ENCODE results near the gene FZR1.

The FZR1 gene

DNA sequence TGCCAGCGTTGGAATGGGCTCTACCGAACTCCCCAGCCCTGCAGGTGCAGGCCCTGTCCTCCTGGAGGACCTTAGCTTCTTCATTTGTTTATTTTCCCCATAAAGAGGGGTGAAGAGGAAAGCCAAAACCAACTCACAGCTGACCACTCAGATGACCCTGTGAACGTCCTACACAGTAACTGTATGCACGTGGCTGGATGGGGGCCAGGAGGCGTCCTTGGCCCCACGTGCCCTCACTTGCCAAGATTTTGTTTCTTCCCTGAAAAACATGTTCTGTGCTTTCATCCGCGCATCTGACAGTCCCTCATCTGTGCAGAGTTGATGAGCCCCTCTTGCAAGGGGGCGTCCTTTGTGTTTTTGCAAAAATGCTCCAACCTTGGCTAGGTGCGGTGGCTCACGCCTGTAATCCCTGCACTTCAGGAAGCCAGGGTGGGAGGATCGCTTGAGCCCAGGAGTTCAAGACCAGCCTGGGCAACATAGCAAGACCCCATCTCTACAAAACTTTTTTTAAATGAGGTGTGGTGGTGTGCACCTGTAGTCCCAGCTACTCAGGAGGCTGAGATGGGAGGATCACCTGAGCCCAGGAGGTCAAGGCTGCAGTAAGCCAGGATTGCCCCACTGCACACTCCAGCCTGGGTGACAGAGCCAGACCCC, 27.6 kb downstream of the FZR1 start:
- DNase-seq: no peak

DNA sequence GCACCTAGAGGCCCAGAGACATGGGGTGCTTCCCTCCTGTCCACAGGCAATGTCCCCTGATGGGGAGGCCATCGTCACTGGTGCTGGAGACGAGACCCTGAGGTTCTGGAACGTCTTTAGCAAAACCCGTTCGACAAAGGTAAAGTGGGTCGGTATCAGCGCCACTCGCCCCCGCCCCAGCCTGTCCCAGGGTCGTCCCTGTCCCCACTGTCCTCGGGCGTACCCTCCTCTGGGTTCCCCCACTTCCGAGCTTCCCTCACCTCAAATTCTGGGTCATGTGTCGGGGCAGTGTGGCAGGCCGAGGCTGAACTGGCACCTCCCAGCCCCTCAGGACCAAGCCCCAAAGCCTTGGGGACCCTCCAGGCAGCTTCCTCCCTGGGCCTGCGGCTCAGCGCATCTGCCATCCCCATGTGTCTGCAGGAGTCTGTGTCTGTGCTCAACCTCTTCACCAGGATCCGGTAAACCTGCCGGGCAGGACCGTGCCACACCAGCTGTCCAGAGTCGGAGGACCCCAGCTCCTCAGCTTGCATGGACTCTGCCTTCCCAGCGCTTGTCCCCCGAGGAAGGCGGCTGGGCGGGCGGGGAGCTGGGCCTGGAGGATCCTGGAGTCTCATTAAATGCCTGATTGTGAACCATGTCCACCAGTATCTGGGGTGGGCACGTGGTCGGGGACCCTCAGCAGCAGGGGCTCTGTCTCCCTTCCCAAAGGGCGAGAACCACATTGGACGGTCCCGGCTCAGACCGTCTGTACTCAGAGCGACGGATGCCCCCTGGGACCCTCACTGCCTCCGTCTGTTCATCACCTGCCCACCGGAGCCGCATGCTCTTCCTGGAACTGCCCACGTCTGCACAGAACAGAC, 28.5 kb downstream of the FZR1 start:
- no peak for DNase-seq

GRCh38 chr19:3535235-3535535, 29.1 kb downstream of the FZR1 start:
- no peak for DNase-seq

- DNase-seq: no peak
These were observed 29.5 kb downstream of the FZR1 start for GRCh38 chr19:3535563-3535965.

GRCh38 chr19:3535981-3536380, 29.9 kb downstream of the FZR1 start:
- no peak for DNase-seq

DNA sequence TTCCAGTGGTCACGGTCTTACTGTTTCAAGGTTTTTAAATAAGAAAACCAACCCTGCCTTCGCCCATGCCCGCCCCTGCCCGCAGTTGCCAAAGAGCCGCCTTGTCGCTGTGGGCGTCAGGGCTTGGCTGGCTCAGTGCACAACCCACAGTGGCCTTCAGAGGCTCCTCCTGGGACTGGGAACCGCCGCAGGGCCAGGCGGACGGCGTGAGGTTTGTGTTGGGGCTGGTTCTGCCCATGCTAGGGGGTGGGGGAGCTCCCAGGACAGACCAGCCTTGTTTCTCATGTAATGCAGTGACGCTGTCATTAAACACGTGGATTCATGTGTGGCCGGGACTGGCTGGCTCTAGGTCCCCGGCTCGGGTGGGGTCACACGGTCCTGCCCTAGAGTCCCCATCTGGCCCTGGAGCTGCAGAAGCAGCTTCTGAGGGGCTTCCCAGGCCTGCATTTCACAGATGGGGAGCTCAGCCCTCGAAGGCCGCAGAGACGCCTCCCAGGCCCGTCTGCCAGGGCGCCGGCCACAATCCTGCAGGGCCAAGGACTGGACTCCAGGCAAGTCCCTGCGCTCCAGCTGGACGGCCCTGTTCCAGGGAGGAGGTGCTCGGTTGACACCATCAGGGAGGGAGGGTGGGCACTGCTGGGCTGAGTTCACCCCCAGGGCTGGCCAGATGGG, 30.5 kb downstream of the FZR1 start:
- DNase-seq: no peak

GRCh38 chr19:3537101-3537437, 31.0 kb downstream of the FZR1 start:
- DNase-seq: no peak

DNA sequence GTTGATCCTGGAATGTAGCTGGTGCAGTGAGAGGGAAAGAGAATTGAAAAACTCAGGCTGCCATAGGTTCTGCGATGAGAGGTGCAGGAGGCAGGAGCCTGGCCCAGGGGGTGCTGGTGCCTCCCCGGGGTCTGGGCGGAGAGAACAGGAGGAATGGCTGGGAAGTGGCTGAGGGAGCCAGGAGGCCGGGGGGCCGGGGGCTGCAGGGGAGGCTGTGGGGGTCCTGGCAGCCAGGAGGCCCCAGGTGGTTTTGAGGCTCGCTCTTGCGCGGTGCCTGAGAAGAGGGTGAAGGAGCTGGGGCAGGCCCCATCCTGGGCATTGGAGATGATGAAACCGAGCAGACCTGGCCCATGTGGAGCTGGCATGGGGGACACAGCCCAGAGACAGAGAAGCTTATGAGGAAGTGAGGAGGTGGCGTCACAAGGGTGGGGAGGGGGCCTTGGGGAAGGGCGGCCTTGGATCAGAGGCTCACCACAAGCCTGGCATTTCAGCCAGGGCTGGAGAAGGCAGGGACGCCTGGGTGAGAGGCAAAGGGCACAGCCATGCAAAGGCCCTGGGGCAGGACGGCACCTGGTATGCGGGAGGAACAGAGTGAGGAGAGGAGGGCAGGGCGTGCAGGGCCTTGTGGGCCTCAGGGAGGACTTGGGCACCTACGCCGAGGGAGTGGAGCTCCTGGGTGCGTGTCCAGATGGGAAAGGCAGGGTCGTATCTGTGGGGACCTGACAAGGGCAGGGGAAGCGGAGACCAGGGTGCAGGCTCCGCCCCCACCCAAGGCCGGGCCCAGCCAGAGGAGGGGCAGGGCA, 31.5 kb downstream of the FZR1 start:
- no peak for DNase-seq

- no peak for DNase-seq
These were observed 32.3 kb downstream of the FZR1 start for GRCh38 chr19:3538258-3538929.

GRCh38 chr19:3538965-3539755, 33.0 kb downstream of the FZR1 start, which contains the start of gene TEKTIP1:
TSS of gene TEKTIP1 (plus strand) at chr19:3539174. CDS start at chr19:3539178, 4 bp downstream.
- DNase-seq: no peak

GRCh38 chr19:3539756-3540118, 33.6 kb downstream of the FZR1 start:
- no peak for DNase-seq

DNA sequence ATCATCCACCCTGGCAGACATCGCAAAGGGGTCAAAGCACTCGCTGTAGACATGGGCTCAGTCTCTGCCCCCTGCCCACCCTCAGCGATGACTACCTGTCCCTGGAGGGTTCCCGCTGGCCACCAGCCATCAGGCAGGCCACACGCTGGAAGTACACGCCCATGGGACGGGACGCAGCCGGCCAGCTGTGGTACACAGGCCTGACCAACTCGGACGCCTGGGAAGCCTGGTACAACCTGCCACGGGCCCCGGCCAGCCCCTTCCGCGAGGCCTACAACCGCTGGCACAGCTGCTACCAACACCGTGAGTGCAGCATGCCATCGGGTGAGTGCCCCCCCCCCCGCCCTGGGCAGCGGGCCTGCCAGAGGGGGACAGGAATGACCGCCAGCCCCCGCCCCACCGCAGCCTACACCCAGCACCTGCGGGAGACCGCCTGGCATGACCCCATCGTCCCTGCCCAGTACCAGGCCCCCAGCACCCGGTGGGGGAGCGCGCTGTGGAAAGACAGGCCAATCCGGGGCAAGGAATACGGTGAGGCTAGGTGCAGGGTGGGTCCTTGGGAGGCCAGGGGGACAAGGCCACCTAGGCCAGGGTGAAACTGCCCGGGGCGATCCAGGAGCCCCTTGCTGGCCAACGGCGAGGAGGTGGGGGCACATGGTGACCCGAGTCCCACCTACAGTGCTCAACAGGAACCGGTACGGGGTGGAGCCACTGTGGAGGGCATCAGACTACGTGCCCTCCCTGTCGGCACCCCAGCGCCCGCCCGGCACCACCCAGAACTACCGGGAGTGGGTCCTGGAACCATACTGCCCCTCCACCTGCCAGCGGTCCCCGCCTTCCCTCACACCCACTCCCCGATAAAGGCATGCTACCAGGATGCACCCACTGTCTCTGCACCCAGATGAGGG, 37.3 kb downstream of the FZR1 start:
- no peak for DNase-seq

- no peak for DNase-seq
These were observed 37.9 kb downstream of the FZR1 start for GRCh38 chr19:3544058-3544376.

- DNase-seq: peak; percentile 64
These were observed 38.9 kb downstream of the FZR1 start for GRCh38 chr19:3544742-3545668.

GRCh38 chr19:3545669-3546034, 39.5 kb downstream of the FZR1 start:
- no peak for DNase-seq

GRCh38 chr19:3546119-3546518, 40.0 kb downstream of the FZR1 start:
- DNase-seq: no peak

GRCh38 chr19:3547301-3547731, 41.2 kb downstream of the FZR1 start:
- DNase-seq: peak; percentile 12

DNA sequence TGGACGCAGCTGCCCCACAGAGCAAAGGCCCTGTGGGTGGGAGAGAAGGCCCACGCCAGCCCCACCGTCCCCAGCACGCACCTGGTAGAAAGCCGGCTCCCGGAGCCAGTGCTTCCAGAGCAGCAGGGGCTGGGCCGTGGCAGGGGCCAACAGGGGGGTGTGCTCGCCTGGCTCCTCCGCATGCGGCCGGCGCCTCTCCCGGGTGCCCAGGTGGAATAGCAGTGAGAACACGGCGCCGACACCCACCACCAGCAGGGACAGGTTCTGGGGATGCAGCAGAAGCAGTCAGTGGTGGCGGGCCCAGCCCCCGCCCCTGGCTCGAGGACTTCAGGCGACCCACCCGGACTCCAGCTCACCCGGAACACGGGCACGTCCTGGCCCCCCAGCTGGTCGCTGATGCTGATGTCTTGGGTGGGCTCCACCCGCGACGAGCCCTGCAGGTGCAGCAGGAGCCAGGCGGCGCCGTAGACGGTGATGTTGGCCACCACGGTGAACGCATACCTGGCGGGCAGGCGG, 41.7 kb downstream of the FZR1 start:
- no peak for DNase-seq

GRCh38 chr19:3548606-3549005, 42.5 kb downstream of the FZR1 start:
- no peak for DNase-seq

DNA sequence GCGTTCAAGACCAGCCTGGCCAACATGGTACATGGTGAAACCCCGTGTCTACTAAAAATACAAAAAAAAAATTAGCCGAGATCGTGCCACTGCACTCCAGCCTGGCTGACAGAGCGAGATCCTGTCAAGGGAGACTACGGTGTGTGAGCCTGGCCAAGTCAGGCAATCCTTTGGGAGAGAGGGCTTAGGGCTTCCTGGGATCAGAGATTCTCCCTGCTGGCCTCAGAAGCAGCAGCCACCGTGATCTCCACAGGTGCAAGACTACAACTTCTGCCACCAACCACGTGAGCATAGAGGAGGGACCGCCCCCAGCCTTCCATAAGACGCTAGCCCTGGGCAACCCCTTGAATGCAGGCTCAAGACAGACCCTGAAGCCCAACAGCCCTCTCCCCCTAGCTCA, 43.7 kb downstream of the FZR1 start:
- no peak for DNase-seq

All from stimulated activated naive CD4-positive, alpha-beta T cell treated with Interleukin-2 at 50 U/mL for 16 hours (primary cell).